Esophagus muscularis mucosa (tissue), 3 donors: Measurements from ENCODE around the gene KLF6.

ENCODE experiments used
- EP300 ChIP-seq: sonication (generic); formaldehyde crosslinking; IDR thresholded peaks from one replicate; pipeline ENCODE4 v1.6.1; 2017; ENCODE audit warnings: antibody characterized with exemption
- TF ChIP-seq, protein P1 (sequence below), 3 experiments: fragments of 200-600 bp in 2 of 3; fragments of 450-650 bp in 1 of 3; sonication (generic) in 2 of 3; IDR thresholded peaks; one replicate each; pipeline ENCODE4 v1.5.1; 2017 to 2019; ENCODE audit warnings: antibody characterized with exemption in 3 of 3, mild to moderate bottlenecking in 2 of 3, moderate library complexity in 1 of 3

GRCh38 chr10:3759397-3759796 lies 25.6 kb downstream of the KLF6 start:
- TF ChIP-seq, protein P1, sequence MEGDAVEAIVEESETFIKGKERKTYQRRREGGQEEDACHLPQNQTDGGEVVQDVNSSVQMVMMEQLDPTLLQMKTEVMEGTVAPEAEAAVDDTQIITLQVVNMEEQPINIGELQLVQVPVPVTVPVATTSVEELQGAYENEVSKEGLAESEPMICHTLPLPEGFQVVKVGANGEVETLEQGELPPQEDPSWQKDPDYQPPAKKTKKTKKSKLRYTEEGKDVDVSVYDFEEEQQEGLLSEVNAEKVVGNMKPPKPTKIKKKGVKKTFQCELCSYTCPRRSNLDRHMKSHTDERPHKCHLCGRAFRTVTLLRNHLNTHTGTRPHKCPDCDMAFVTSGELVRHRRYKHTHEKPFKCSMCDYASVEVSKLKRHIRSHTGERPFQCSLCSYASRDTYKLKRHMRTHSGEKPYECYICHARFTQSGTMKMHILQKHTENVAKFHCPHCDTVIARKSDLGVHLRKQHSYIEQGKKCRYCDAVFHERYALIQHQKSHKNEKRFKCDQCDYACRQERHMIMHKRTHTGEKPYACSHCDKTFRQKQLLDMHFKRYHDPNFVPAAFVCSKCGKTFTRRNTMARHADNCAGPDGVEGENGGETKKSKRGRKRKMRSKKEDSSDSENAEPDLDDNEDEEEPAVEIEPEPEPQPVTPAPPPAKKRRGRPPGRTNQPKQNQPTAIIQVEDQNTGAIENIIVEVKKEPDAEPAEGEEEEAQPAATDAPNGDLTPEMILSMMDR (IDR thresholded peaks at IDR 0.05): no peak
- TF ChIP-seq EP300: no peak
